Ovary (tissue), 3 donors: ENCODE results near the gene CD74.

Experiments
- POLR2A ChIP-seq: fragments of 450-650 bp; IDR thresholded peaks from one replicate; pipeline ENCODE4 v1.6.1; 2017; ENCODE audit warnings: antibody characterized with exemption, mild to moderate bottlenecking, moderate library complexity
- TF ChIP-seq, protein P1 (sequence below), 3 donors: fragments of 450-650 bp in 2 of 3; fragments of 200-600 bp in 1 of 3; IDR thresholded peaks; one replicate each; pipeline versions ENCODE4 v1.5.1 to v1.8.0; 2016 to 2022; ENCODE audit warnings: antibody characterized with exemption in 3 of 3, mild to moderate bottlenecking in 1 of 3
- donor health status: DM: no; HTN: no; CAD: no.

DNA sequence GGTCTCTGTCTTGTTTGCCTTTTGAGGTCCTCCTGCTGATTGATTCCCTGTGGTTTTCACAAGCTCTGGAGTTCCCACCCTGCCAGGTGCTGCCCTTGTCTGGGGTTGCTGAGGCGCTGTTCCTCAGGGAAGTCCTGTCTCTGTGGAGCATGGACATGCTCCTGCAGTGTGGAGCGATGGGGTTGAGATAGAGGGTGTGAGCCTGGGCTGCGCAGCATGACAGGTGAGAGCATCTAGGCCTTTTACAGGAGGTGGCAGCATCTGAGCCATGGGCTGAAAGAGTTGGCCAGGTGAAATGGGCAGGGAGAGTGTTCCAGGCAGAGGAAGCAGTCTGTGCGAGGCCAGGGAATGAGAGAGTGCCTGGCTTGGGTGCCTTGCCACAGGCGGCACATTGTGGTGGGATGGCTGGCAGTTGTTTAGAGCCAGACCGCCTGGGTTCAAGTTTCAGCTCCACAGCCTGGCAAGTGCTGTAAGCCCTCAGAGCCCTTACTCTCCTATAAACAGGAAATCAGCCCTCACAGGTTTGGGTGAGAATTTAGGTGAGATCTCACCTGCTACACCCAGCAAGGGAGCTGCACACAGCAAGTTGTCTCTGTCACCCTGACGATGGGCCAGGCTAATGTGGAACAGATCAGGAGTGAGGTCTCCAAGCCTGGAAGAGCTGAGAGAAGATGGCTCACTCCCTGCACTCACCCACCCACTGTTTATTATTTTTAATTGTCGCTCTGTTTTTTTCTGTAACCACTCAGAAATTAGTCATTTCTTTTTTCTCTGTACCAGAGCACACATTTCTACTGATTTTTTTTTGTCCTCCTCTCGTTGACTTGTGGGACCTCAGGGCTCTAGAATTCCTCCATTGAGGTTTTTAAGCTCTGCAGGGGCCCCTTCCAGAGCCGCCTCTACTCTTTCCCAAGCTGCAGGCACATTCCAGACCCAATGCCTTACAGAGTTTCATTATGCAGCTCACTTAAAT is 35.6 kb downstream of the CD74 start:
- no peak for TF ChIP-seq POLR2A
- TF ChIP-seq, protein P1, sequence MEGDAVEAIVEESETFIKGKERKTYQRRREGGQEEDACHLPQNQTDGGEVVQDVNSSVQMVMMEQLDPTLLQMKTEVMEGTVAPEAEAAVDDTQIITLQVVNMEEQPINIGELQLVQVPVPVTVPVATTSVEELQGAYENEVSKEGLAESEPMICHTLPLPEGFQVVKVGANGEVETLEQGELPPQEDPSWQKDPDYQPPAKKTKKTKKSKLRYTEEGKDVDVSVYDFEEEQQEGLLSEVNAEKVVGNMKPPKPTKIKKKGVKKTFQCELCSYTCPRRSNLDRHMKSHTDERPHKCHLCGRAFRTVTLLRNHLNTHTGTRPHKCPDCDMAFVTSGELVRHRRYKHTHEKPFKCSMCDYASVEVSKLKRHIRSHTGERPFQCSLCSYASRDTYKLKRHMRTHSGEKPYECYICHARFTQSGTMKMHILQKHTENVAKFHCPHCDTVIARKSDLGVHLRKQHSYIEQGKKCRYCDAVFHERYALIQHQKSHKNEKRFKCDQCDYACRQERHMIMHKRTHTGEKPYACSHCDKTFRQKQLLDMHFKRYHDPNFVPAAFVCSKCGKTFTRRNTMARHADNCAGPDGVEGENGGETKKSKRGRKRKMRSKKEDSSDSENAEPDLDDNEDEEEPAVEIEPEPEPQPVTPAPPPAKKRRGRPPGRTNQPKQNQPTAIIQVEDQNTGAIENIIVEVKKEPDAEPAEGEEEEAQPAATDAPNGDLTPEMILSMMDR (IDR thresholded peaks at IDR 0.05) = no peak
